ACC112 (cell line): ENCODE measurements around the gene TMEM40.
"Not testable (repeated sequence)": the region's sequence is repeated elsewhere in the genome, so short reads cannot be mapped to it uniquely, and the experiment has no call there.

Experiments used
- H2AFZ ChIP-seq: fragments of 200-600 bp; sonication (generic); one replicate; pipeline ENCODE4 v1.6.0; 2017; ENCODE audit warnings: antibody characterized with exemption, low read length; ENCODE audit not compliant: unreplicated experiment
- H3K27ac ChIP-seq: fragments of 200-600 bp; sonication (generic); 2 replicates; pipeline ENCODE4 v1.5.1; 2014; ENCODE audit warnings: low read depth, mild to moderate bottlenecking, antibody characterized with exemption, low read length, moderate library complexity
- H3K27me3 ChIP-seq: fragments of 200-600 bp; sonication (generic); 2 replicates; pipeline ENCODE4 v1.6.1; 2014; ENCODE audit warnings: mild to moderate bottlenecking, antibody characterized with exemption, low read length, moderate library complexity, mixed read lengths; ENCODE audit not compliant: insufficient read depth
- H3K36me3 ChIP-seq: fragments of 200-600 bp; sonication (generic); 2 replicates; pipeline ENCODE4 v1.6.1; 2016; ENCODE audit warnings: mild to moderate bottlenecking, antibody characterized with exemption, low read length, moderate library complexity, mixed read lengths; ENCODE audit not compliant: insufficient read depth
- H3K4me1 ChIP-seq: fragments of 200-600 bp; sonication (generic); one replicate; pipeline ENCODE4 v1.6.1; 2016; ENCODE audit warnings: low read length, mixed read lengths; ENCODE audit not compliant: insufficient read depth, unreplicated experiment, control insufficient read depth
- H3K4me3 ChIP-seq: fragments of 200-600 bp; sonication (generic); 2 replicates; pipeline ENCODE4 v1.5.1; 2014; ENCODE audit warnings: mild to moderate bottlenecking, low read depth, low read length
- H3K79me2 ChIP-seq: fragments of 200-600 bp; sonication (generic); one replicate; pipeline ENCODE4 v1.6.0; 2016; ENCODE audit warnings: low read length; ENCODE audit not compliant: control insufficient read depth, unreplicated experiment, insufficient read depth

Gene TMEM40

GRCh38 chr3:12733566-12733965, 25.5 kb downstream of the TMEM40 start:
- no peaks in the 10 kb centered on the region for H3K4me1 ChIP-seq
- no peak overlapping the region for H2AFZ ChIP-seq
- H3K27me3 ChIP-seq: no peaks in the 10 kb centered on the region
- H3K36me3 ChIP-seq: no peaks in the 10 kb centered on the region
- H3K79me2 ChIP-seq: no peaks in the 10 kb centered on the region
- no peak overlapping the region for H3K27ac ChIP-seq
- no peak overlapping the region for H3K4me3 ChIP-seq

- Histone ChIP-seq H3K27me3 (no peaks in the 10 kb centered on the region), H3K4me1 (no peaks in the 10 kb centered on the region), H3K36me3 (no peaks in the 10 kb centered on the region), H3K27ac (no peak overlapping the region), H2AFZ (no peak overlapping the region), H3K4me3 (no peak overlapping the region), H3K79me2 (no peaks in the 10 kb centered on the region)
Measured at GRCh38 chr3:12730506-12731242, 28.4 kb downstream of the TMEM40 start.

- no peak overlapping the region for H3K27ac ChIP-seq
- H3K27me3 ChIP-seq: no peaks in the 10 kb centered on the region
- H2AFZ ChIP-seq: no peak overlapping the region
- no peak overlapping the region for H3K4me3 ChIP-seq
- H3K36me3 ChIP-seq: no peaks in the 10 kb centered on the region
- no peaks in the 10 kb centered on the region for H3K4me1 ChIP-seq
- H3K79me2 ChIP-seq: no peaks in the 10 kb centered on the region
Measured at GRCh38 chr3:12729051-12729651, 29.9 kb downstream of the TMEM40 start.

GRCh38 chr3:12727937-12728336, 31.1 kb downstream of the TMEM40 start:
- no peaks in the 10 kb centered on the region for H3K36me3 ChIP-seq
- no peaks in the 10 kb centered on the region for H3K4me1 ChIP-seq
- no peak overlapping the region for H3K27ac ChIP-seq
- H3K27me3 ChIP-seq: no peaks in the 10 kb centered on the region
- H3K79me2 ChIP-seq: no peaks in the 10 kb centered on the region
- H2AFZ ChIP-seq: no peak overlapping the region
- no peak overlapping the region for H3K4me3 ChIP-seq

GRCh38 chr3:12727481-12727880, 31.6 kb downstream of the TMEM40 start:
- Histone ChIP-seq H3K4me3 (no peak overlapping the region), H2AFZ (no peak overlapping the region), H3K27me3 (no peaks in the 10 kb centered on the region), H3K36me3 (no peaks in the 10 kb centered on the region), H3K79me2 (no peaks in the 10 kb centered on the region), H3K4me1 (no peaks in the 10 kb centered on the region), H3K27ac (no peak overlapping the region)

- Histone ChIP-seq H3K27me3 (no peaks in the 10 kb centered on the region), H3K36me3 (no peaks in the 10 kb centered on the region), H3K27ac (no peak overlapping the region), H3K4me1 (no peaks in the 10 kb centered on the region), H3K4me3 (no peak overlapping the region), H2AFZ (no peak overlapping the region), H3K79me2 (no peaks in the 10 kb centered on the region)
Measured at GRCh38 chr3:12725436-12725835, 33.6 kb downstream of the TMEM40 start.

- H3K4me1 ChIP-seq: no peaks in the 10 kb centered on the region
- no peaks in the 10 kb centered on the region for H3K27me3 ChIP-seq
- H2AFZ ChIP-seq: no peak overlapping the region
- no peak overlapping the region for H3K27ac ChIP-seq
- H3K79me2 ChIP-seq: no peaks in the 10 kb centered on the region
- no peak overlapping the region for H3K4me3 ChIP-seq
- H3K36me3 ChIP-seq: no peaks in the 10 kb centered on the region
Measured at GRCh38 chr3:12724794-12725193, 34.3 kb downstream of the TMEM40 start.

- H3K79me2 ChIP-seq, H3K27me3 ChIP-seq, H2AFZ ChIP-seq, H3K4me3 ChIP-seq, H3K4me1 ChIP-seq, H3K27ac ChIP-seq, H3K36me3 ChIP-seq: not testable (repeated sequence)
Measured at GRCh38 chr3:12723362-12723761, 35.7 kb downstream of the TMEM40 start.

DNA sequence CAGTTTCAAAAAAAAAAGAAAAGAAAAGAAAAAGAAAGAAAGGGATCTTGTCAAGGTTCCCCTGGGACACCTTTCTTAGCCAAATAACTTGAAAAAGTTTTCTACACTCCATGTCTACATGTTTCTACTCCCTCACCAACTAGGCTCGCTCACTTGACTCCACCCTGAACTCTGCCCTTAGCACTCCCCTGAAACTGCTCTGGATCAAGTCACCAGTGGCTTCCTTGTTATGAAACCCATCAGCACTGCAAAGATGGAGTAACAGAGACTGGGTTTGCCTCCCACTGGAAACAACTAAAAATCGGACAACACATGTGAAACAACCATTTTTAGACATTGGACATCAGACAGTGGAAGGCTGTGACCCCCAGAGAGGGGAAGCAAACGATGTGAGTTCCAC, 36.8 kb downstream of the TMEM40 start:
- Histone ChIP-seq H3K79me2 (no peaks in the 10 kb centered on the region), H3K4me1 (no peaks in the 10 kb centered on the region), H3K27ac (no peak overlapping the region), H2AFZ (no peak overlapping the region), H3K27me3 (no peaks in the 10 kb centered on the region), H3K4me3 (no peak overlapping the region), H3K36me3 (no peaks in the 10 kb centered on the region)

DNA sequence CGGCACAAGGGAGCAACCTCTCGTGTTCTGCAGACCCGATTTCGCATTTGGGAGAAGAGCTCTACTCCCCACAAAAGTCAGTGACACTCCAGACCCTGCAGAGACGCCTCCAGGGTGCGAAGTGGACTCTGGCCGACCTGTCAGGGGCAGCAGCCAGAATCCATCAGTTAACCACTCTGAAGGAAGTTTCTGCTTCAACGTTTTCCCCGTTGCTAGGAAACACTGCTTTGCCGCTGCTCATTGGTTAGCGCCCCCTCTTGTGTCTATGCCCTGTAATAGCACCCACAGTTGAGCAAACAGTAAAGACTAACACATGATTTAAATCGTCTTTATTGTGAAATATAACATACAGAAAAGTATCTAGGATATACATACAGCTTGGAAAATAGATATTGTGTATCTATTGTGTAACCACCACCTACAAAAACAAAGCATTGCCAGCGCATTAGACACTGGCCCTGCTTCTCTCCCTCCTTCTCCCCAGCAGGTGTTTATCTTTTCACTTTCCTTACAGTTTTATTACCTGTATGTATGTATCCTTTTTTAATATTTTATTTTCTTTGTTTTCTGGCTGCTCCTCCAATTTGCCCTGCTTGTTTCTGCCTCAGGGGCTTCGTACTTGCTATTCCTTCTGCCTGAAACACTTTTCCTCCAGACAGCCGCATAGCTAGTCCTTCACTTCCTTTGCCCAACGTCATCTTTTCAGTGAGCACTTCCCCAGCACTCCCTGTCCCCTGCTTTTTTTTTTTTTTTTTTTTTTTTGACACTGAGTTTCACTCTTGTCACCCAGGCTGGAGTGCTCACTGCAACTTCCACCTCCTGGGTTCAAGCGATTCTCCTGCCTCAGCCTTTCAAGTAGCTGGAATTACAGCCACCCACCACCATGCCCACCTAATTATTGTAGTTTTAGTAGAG, 38.8 kb downstream of the TMEM40 start:
- H3K27me3 ChIP-seq: no peaks in the 10 kb centered on the region
- H3K27ac ChIP-seq: no peak overlapping the region
- H2AFZ ChIP-seq: peak overlapping the region; percentile 76
- H3K4me1 ChIP-seq: no peaks in the 10 kb centered on the region
- no peaks in the 10 kb centered on the region for H3K36me3 ChIP-seq
- H3K4me3 ChIP-seq: peak overlapping the region; percentile 73
- H3K79me2 ChIP-seq: no peaks in the 10 kb centered on the region
